Stimulated activated naive CD8-positive, alpha-beta T cell treated with anti-CD3 and anti-CD28 coated beads, Interleukin-15, amount 100 ng/mL, for 72 hours (primary cell): ENCODE measurements around the gene AURKAIP1.
A peak's percentile ranks its signal among the peaks of the same experiment; 100 is the strongest.
"Not testable (repeated sequence)": the region's sequence is repeated elsewhere in the genome, so short reads cannot be mapped to it uniquely, and the experiment has no call there.

Experiments used
- ATAC-seq: fragments of 150-1000 bp; cut with Tn5 transposase; 2 replicates; pipeline ENCODE4 v1.10.0; 2021; ENCODE audit warnings: mild to moderate bottlenecking, moderate library complexity
- DNase-seq, 2 donors: peaks; one replicate each; pipeline ENCODE4 v3.0.0; 2021 to 2022
- H3K27ac Mint-ChIP-seq, 2 donors: one replicate each; pipeline ENCODE4 v1.8.0; 2022; ENCODE audit warnings: mild to moderate bottlenecking in 2 of 2, mixed read lengths in 2 of 2, moderate library complexity in 2 of 2
- H3K27me3 Mint-ChIP-seq: one replicate; pipeline ENCODE4 v1.8.0; 2022; ENCODE audit warnings: mixed read lengths
- H3K4me1 Mint-ChIP-seq: one replicate; pipeline ENCODE4 v1.8.0; 2022; ENCODE audit warnings: mild to moderate bottlenecking, mixed read lengths
- H3K4me3 Mint-ChIP-seq, 2 donors: one replicate each; pipeline ENCODE4 v1.8.0; 2022; ENCODE audit warnings: mild to moderate bottlenecking in 2 of 2, mixed read lengths in 2 of 2, moderate library complexity in 1 of 2
- H3K9me3 Mint-ChIP-seq, 2 donors: one replicate each; pipeline ENCODE4 v1.8.0; 2022; ENCODE audit warnings: mixed read lengths in 2 of 2

AURKAIP1 gene

DNA sequence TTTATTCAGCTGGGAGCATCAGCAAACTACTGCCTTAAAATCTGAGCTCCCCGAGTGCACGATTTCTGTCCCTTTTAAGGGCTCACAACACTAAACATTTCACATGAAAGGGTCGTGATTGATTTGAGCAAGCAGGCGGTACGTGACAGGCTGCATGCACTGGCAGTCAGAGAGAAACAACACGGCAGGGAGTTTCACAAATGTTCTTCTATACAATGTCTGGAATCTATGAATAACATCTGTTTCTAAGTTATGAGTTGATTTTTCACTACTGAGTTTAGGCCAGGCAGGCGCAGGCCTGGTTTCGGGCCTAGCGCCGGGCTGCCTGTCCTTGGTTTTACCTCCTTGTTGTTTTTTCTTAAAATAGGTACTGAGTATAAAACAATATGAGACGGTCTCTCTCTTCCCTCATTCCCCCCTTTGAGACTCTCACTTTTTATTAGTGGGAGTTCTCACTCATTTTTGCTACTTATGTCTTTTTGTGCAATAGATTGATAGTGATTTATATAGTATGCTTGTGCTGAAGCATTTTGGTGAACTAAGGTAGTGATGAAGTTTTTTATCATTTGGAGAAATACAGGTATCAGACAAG lies 37.4 kb upstream of the AURKAIP1 start:
- not testable (repeated sequence) for H3K4me3 Mint-ChIP-seq, DNase-seq, H3K9me3 Mint-ChIP-seq, H3K27me3 Mint-ChIP-seq, H3K27ac Mint-ChIP-seq, ATAC-seq
- peaks cover 19% of the 10 kb centered on the region for H3K4me1 Mint-ChIP-seq

DNA sequence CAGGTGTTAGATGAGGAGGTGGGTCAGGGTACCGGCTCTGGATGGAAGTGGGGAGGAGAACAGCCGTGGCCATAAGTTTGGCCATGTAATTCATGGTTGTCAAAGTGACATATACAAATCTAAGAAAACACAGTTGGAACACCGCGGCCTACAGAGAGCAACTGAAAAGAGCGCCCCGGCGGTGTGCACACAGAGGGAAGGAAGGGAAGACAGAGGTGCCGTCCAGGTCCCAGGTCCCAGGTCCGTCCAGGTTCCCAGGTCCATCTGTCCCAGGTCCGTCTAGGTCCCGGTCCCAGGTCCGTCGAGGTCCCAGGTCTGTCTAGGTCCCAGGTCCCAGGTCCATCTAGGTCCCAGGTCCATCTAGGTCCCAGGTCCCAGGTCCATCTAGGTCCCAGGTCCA lies 36.6 kb upstream of the AURKAIP1 start:
- H3K4me1 Mint-ChIP-seq, result peaks cover 18% of the 10 kb centered on the region
- H3K9me3 Mint-ChIP-seq, result no peaks in the 10 kb centered on the region

DNA sequence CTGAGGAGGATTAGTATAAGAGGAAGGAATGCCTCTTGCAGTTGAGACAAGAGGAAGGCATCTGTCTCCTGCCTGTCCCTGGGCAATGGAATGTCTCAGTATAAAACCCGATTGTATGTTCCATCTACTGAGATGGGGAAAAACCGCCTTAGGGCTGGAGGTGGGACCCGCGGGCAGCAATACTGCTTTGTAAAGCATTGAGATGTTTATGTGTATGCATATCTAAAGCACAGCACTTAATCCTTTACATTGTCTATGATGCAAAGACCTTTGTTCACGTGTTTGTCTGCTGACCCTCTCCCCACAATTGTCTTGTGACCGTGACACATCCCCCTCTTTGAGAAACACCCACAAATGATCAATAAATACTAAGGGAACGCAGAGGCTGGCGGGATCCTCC lies 35.2 kb upstream of the AURKAIP1 start:
- H3K9me3 Mint-ChIP-seq, ATAC-seq, H3K27me3 Mint-ChIP-seq, DNase-seq, H3K27ac Mint-ChIP-seq, H3K4me3 Mint-ChIP-seq: not testable (repeated sequence)
- peaks cover 30% of the 10 kb centered on the region for H3K4me1 Mint-ChIP-seq

More for the DNA sequence above, 36.6 kb upstream of the AURKAIP1 start:
- H3K27ac Mint-ChIP-seq, result no peak overlapping the region
- no peaks in the 10 kb centered on the region for H3K27me3 Mint-ChIP-seq
- no peak overlapping the region for H3K4me3 Mint-ChIP-seq
- ATAC-seq (no peak), DNase-seq (no peak)

- Mint-ChIP-seq H3K27me3 (no peaks in the 10 kb centered on the region), H3K4me3 (peak overlapping the region; percentile 93 to 97), H3K9me3 (no peaks in the 10 kb centered on the region), H3K27ac (peak overlapping the region; percentile 87 to 93), H3K4me1 (peaks cover 52% of the 10 kb centered on the region)
- DNase-seq, result peak in 1 of 2 donors; percentile 41
- ATAC-seq, result peak; percentile 34
These were observed 32.8 kb upstream of the AURKAIP1 start for GRCh38 chr1:1407636-1408318.

DNA sequence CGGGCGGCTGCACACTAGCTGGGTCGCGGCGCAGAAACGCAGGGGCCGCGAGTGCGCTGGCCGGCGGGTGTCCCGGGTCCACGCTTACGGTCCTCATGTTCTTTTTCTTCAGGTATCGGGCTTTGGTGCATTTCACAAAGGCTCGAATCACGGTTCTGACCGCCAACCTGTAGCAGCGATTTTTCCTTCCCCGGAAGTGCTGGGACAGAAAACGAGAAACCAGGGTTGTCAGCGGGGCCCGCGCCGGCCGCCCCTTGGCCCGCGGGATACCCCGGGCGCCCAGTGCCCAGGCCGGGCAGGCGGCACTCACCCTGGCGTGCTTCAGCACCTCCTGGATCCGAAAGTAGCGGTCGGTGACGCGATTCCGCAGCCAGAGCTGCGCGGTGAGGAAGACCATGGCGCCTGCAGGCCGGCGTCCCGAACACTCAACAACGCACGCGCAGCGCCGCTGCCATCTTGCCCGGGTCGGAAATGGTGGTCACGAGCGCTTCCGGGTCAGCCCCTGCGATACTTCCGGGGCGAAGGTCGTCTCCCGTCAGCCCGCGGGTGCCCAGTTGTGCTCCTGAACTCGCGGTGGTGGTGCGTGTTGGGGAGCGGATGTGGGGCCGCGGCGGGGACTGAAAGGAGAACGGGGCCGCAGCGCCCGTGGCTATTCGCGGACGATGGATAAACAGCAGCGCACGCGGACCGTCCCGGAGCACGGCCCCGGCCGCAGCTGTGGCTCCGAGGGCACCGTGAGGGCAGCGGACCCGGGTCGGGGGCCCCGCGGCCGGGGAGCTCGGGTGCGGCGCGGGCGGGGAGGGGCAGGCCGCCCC lies 32.0 kb upstream of the AURKAIP1 start, which contains the start of gene MRPL20:
Gene MRPL20, minus strand, starts transcription at position 473 of the 815 bp plus-strand sequence. Its CDS starts 76 bp downstream, at position 397.
- Mint-ChIP-seq H3K27ac (peak within 1 kb of the TSS; percentile 98), H3K27me3 (no peaks in the 10 kb centered on the region), H3K4me3 (peak within 1 kb of the TSS; percentile 93 to 97), H3K4me1 (peaks cover 59% of the 10 kb centered on the region), H3K9me3 (no peaks in the 10 kb centered on the region)
- ATAC-seq (peak; percentile 97), DNase-seq (peak; percentile 90 to 97)

DNA sequence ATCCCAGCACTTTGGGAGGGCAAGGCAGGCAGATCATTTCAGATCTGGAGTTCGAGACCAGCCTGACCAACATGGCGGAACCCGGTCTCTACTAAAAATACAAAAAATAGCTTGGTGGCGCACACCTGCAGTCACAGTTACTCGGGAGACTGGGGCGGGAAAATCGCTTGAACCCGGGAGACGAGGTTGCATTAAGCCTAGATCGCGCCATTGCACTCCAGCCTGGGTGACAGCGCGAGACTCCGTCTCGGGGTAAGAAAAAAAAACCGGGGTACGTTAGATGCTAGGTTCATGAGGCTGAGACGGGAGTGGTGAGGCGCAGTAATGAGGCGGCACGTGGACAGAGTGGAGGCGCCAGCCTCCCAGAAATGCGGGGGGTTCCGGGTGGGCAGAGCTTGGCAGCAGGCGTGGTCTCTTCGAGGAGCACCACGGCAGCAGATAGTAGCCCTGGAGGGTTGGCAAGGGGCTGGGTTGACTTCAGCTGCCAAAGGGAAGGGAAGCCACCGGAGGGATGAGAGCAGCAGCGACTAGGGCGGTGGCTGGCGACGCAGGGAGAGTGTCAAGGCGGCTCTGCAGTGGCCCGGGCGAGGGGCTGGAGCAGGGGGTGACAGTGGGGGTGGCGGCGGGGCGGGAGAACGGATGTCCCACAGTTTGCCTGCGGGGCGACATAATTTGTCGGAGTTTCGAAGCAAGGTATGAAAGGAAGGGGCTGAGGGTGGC lies 31.3 kb upstream of the AURKAIP1 start:
- no peaks in the 10 kb centered on the region for H3K27me3 Mint-ChIP-seq
- H3K27ac Mint-ChIP-seq, result peak overlapping the region; percentile 98
- DNase-seq (no peak), ATAC-seq (peak; percentile 4)
- peak overlapping the region; percentile 93 to 97 for H3K4me3 Mint-ChIP-seq
- H3K4me1 Mint-ChIP-seq, result peaks cover 67% of the 10 kb centered on the region
- H3K9me3 Mint-ChIP-seq, result no peaks in the 10 kb centered on the region

DNA sequence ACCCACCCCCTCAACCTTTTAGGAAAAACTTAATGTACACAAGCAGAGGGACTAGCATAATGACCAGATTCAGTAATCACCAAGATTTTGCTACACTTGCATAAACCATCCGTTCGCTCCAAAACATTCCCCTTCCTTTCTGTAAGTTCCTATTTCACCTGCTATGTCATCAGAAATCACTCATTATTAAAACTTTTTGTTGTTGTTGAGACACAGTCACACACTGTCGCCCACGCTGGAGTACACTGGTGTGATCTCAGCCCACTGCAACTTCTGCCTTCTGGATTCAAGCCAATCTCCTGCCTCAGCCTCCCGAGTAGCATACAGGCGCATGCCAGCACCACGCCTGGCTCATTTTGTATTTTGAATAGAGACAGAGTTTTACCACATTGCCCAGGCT lies 28.6 kb upstream of the AURKAIP1 start:
- peaks cover 72% of the 10 kb centered on the region for H3K4me1 Mint-ChIP-seq
- H3K4me3 Mint-ChIP-seq, result no peak overlapping the region
- no peak for ATAC-seq
- no peaks in the 10 kb centered on the region for H3K9me3 Mint-ChIP-seq
- peak overlapping the region in 1 of 2 donors; percentile 51 for H3K27ac Mint-ChIP-seq
- H3K27me3 Mint-ChIP-seq, result no peaks in the 10 kb centered on the region
- DNase-seq, result no peak

DNA sequence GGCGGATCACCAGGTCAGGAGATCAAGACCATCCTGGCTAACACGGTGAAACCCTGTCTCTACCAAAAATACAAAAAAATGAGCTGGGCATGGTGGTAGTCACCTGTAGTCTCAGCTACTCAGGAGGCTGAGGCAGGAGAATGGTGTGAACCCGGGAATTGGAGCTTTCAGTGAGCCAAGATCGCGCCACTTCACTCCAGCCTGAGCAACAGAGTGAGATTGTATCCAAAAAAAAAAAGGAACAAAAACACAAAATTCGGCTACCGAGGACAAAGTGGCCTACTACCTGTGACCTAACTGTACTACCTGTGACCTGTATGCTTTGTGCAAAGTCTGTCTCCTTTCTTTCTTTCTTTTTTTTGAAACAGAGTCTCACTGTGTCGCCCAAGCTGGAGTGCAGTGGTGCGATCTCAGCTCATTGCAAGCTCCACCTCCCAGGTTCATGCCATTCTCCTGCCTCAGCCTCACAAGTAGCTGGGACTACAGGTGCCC lies 27.9 kb upstream of the AURKAIP1 start:
- H3K27me3 Mint-ChIP-seq, H3K9me3 Mint-ChIP-seq, H3K4me3 Mint-ChIP-seq, ATAC-seq, DNase-seq: not testable (repeated sequence)
- peaks cover 72% of the 10 kb centered on the region for H3K4me1 Mint-ChIP-seq
- peak overlapping the region in 1 of 2 donors; percentile 76 for H3K27ac Mint-ChIP-seq

DNA sequence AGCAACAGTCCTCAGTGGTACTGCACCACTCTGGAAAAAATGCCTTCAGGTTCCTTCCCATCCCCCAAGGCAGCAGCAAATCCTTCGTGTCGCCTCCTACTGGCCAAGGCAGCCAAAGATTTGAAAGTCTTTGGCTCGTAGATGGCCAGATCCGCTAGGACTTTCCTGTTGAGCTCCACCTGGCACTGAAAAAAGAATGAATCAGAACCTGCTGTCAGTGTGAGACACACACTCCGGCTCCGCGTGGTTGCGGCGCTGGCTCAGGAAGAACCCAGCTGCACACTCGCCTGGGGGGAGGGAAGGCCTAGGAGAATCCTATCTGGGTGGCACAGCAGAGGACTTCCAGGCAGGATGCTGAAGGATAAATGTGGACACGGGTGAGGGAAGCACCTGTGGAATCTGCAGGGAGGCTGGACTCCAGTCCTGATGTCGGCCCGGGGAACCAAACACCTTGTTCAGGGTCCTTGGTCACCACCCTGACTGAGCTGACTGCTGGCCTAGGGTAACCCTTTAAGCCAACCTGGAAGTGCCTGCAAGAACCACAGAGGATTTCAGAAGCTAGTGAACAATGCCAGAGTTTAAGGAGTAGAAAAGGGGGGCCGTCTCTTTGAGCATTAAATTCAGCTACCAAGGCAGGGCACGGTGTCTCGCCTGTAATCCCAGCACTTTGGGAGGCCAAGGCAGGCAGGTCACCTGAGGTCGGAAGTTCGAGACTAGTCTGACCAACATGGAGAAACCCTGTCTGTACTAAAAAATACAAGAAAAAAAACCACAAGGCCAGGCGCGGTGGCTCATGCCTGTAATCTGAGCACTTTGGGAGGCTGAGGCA lies 27.3 kb upstream of the AURKAIP1 start:
- Mint-ChIP-seq H3K27me3 (no peaks in the 10 kb centered on the region), H3K4me3 (peak overlapping the region in 1 of 2 donors; percentile 16), H3K9me3 (no peaks in the 10 kb centered on the region), H3K27ac (peak overlapping the region in 1 of 2 donors; percentile 76), H3K4me1 (peaks cover 79% of the 10 kb centered on the region)
- DNase-seq (no peak), ATAC-seq (no peak)

GRCh38 chr1:1401457-1402010 lies 26.5 kb upstream of the AURKAIP1 start:
- no peaks in the 10 kb centered on the region for H3K9me3 Mint-ChIP-seq
- H3K4me1 Mint-ChIP-seq, result peaks cover 83% of the 10 kb centered on the region
- H3K4me3 Mint-ChIP-seq, result peak overlapping the region; percentile 93 to 96
- ATAC-seq (no peak), DNase-seq (no peak)
- H3K27me3 Mint-ChIP-seq, result no peaks in the 10 kb centered on the region
- H3K27ac Mint-ChIP-seq, result peak overlapping the region; percentile 35 to 95

- Mint-ChIP-seq H3K27me3 (no peaks in the 10 kb centered on the region), H3K9me3 (no peaks in the 10 kb centered on the region), H3K4me3 (peak overlapping the region; percentile 93 to 96), H3K4me1 (peaks cover 78% of the 10 kb centered on the region), H3K27ac (peak overlapping the region; percentile 95 to 96)
- no peak for DNase-seq
- no peak for ATAC-seq
These were observed 25.8 kb upstream of the AURKAIP1 start for GRCh38 chr1:1400576-1401456.

DNA sequence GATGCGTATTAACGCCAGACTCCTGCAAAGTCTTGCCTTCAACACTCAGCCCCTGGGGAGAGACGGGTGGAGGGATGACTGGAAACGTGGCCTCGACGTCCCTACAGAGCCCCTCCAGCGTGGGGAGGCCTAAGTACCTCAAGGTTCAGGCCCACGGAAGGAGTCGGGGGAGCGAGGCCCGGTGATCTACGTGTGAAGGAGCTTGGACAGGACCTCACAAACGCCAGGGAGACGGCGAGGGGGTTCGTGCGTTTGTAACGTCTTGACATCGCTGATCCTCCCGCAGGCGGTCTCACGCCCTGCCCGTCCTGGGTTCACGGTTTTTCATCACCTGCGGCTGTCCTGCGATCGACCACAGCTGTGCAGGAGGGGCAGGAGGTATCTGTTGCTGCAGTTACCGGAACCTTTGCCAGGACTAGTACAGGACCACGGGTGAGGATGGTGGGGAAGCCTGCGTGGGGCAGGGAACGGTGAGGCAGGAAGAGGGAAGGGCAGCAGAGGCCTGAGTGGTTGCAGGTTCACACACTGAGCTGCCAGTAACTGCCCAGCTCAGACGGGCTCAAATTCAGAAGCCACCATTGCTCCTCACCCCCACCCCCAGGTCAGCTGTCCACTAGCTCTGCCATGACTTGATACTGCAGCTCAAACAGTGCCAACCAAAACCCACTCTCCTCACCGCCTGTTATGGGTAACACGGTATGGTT lies 25.0 kb upstream of the AURKAIP1 start:
- ATAC-seq (peak; percentile 3), DNase-seq (peak in 1 of 2 donors; percentile 19)
- Mint-ChIP-seq H3K27ac (peak overlapping the region; percentile 96 to 98), H3K27me3 (no peaks in the 10 kb centered on the region), H3K4me1 (peaks cover 78% of the 10 kb centered on the region), H3K9me3 (no peaks in the 10 kb centered on the region), H3K4me3 (peak overlapping the region; percentile 93 to 96)
